GM12878 (cell line): Measurements from ENCODE around the gene FARS2. TPM values are rescaled to one million over a fixed set of nuclear protein-coding genes. Genes with fewer than 3 reads are reported as not detected.

Source experiments
- ATAC-seq: fragments of 200-7000 bp; cut with Tn5 transposase; 3 replicates; pipeline ENCODE4 v1.9.1; 2020; ENCODE audit warnings: mild to moderate bottlenecking, moderate library complexity
- BruUV-seq: library from RNA; stranded (reverse); fragments of 400-500 nt; replicated peaks from 2 replicates; lab custom pipeline; 2021; lab: Mats Ljungman, UMichigan
- CTCF ChIA-PET: fragments of 300-600 bp; sonication (Branson Sonifier 250); formaldehyde crosslinking; extraction: SDS; loops from one replicate; lab custom pipeline; 2021; ENCODE audit warnings: inconsistent platforms; lab: Yijun Ruan, JAX
- POLR2A ChIA-PET: fragments of 350-600 bp; formaldehyde crosslinking; extraction: SDS; loops from one replicate; lab custom pipeline; 2021; ENCODE audit warnings: inconsistent platforms; lab: Charles Lee
- RAD21 ChIA-PET: fragments of 300-600 bp; sonication (Branson Sonifier 250); formaldehyde crosslinking; loops from one replicate; lab custom pipeline; 2023; ENCODE audit warnings: antibody characterized with exemption; ENCODE audit not compliant: unreplicated experiment; lab: Charles Lee
- SMC1A ChIA-PET: fragments of 300-600 bp; sonication (Branson Sonifier 250); formaldehyde crosslinking; loops from one replicate; lab custom pipeline; 2023; ENCODE audit not compliant: unreplicated experiment, uncharacterized antibody; lab: Charles Lee
- DNase-seq: peaks from one replicate; pipeline ENCODE4 v3.0.0-alpha.2; 2011; ENCODE audit warnings: low read depth, low spot score
- FAIRE-seq: peaks from 3 replicates; lab custom pipeline; 2011; peaks lifted over from hg19 to GRCh38; lab: Jason Lieb, UNC
- H2AFZ ChIP-seq: 2 replicates; pipeline ENCODE4 v1.6.0; 2011; ENCODE audit warnings: low read depth, low read length, control low read depth; ENCODE audit not compliant: control insufficient read depth
- H3K27ac ChIP-seq: 2 replicates; pipeline ENCODE4 v1.5.1; 2011; ENCODE audit warnings: control low read depth; ENCODE audit not compliant: control insufficient read depth, insufficient read depth
- H3K27me3 ChIP-seq, 2 experiments: replicated peaks in 1 of 2; 2 replicates each; pipeline versions ENCODE4 v1.6.0 to v1.6.1; 2011; ENCODE audit warnings: low read length in 1 of 2; ENCODE audit not compliant: control insufficient read depth in 2 of 2, insufficient read depth in 2 of 2
- H3K36me3 ChIP-seq, 2 experiments: 2 replicates each; pipeline ENCODE4 v1.5.1; 2011; ENCODE audit warnings: low read length in 1 of 2; ENCODE audit not compliant: control insufficient read depth in 2 of 2, insufficient read depth in 2 of 2
- H3K4me1 ChIP-seq: 2 replicates; pipeline ENCODE4 v1.6.1; 2011; ENCODE audit warnings: mild to moderate bottlenecking, low read length, moderate library complexity, mixed read lengths; ENCODE audit not compliant: control insufficient read depth, insufficient read depth
- H3K4me2 ChIP-seq: 2 replicates; pipeline ENCODE4 v1.6.0; 2011; ENCODE audit warnings: control low read depth; ENCODE audit not compliant: control insufficient read depth, insufficient read depth
- H3K4me3 ChIP-seq: fragments of 200-600 bp; sonication (generic); 2 replicates; pipeline ENCODE4 v1.5.1; 2016
- H3K79me2 ChIP-seq: 2 replicates; pipeline ENCODE4 v1.6.0; 2011; ENCODE audit warnings: low read length; ENCODE audit not compliant: control insufficient read depth, insufficient read depth
- H3K9ac ChIP-seq: 2 replicates; pipeline ENCODE4 v1.8.0; 2011; ENCODE audit warnings: low read length, control low read depth, mixed read lengths; ENCODE audit not compliant: control insufficient read depth, insufficient read depth
- H3K9me3 ChIP-seq: replicated peaks from 3 replicates; pipeline ENCODE4 v1.5.1; 2011; ENCODE audit warnings: mild to moderate bottlenecking, low read length; ENCODE audit not compliant: control insufficient read depth, insufficient read depth
- H4K20me1 ChIP-seq: 2 replicates; pipeline ENCODE4 v1.6.0; 2011; ENCODE audit not compliant: control insufficient read depth, insufficient read depth
- CHD1 ChIP-seq: IDR thresholded peaks from 2 replicates; pipeline ENCODE4 v1.6.1; 2012; ENCODE audit warnings: low read depth, low read length, improper control_type of control experiment
- CHD4 ChIP-seq: fragments of 200-600 bp; sonication (generic); IDR thresholded peaks from 2 replicates; pipeline ENCODE4 v1.6.1; 2016; ENCODE audit warnings: mild to moderate bottlenecking
- EGR1 ChIP-seq, 2 experiments: IDR thresholded peaks; 1 replicate in 1 of 2; 2 replicates in 1 of 2; pipeline ENCODE4 v1.6.1; 2011 to 2012; ENCODE audit warnings: low read depth in 2 of 2, low read length in 2 of 2, borderline replicate concordance in 1 of 2, mild to moderate bottlenecking in 1 of 2, moderate library complexity in 1 of 2
- ESRRA ChIP-seq: IDR thresholded peaks from 2 replicates; pipeline ENCODE4 v1.6.1; 2012; ENCODE audit warnings: mild to moderate bottlenecking, low read length, improper control_type of control experiment
- FOXM1 ChIP-seq: IDR thresholded peaks from 2 replicates; pipeline ENCODE4 v1.6.1; 2012; ENCODE audit warnings: low read depth, mild to moderate bottlenecking, inconsistent platforms, low read length, moderate library complexity
- KAT2A ChIP-seq: conservative IDR thresholded peaks from 2 replicates; pipeline ENCODE4 v1.6.1; 2011; ENCODE audit warnings: low read depth, low read length; ENCODE audit not compliant: control insufficient read depth
- MTA2 ChIP-seq: fragments of 450-650 bp; IDR thresholded peaks from 2 replicates; pipeline ENCODE4 v1.6.1; 2016; ENCODE audit warnings: low read depth, mild to moderate bottlenecking, moderate library complexity
- MYB ChIP-seq: fragments of 150-350 bp; IDR thresholded peaks from 2 replicates; pipeline ENCODE4 v1.6.1; 2014; ENCODE audit warnings: mild to moderate bottlenecking, low read depth, low read length, borderline replicate concordance
- MYC ChIP-seq: IDR thresholded peaks from 2 replicates; pipeline ENCODE4 v1.6.1; 2011; ENCODE audit warnings: mild to moderate bottlenecking, low read length, moderate library complexity, inconsistent platforms; ENCODE audit not compliant: insufficient read depth, insufficient replicate concordance, insufficient read length, severe bottlenecking
- PML ChIP-seq: IDR thresholded peaks from 2 replicates; pipeline ENCODE4 v1.6.1; 2012; ENCODE audit warnings: low read length, inconsistent platforms
- POLR2AphosphoS5 ChIP-seq: IDR thresholded peaks from 2 replicates; pipeline ENCODE4 v1.6.1; 2011; ENCODE audit warnings: mild to moderate bottlenecking, low read length, inconsistent platforms
- POU2F2 ChIP-seq: IDR thresholded peaks from 3 replicates; pipeline ENCODE4 v1.6.1; 2011; ENCODE audit warnings: low read depth, mild to moderate bottlenecking, low read length, borderline replicate concordance
- RB1 ChIP-seq: fragments of 450-650 bp; formaldehyde crosslinking; IDR thresholded peaks from 2 replicates; pipeline ENCODE4 v1.6.1; 2017; ENCODE audit warnings: mild to moderate bottlenecking, borderline replicate concordance
- SMAD1 ChIP-seq: fragments of 450-650 bp; IDR thresholded peaks from 2 replicates; pipeline ENCODE4 v1.6.1; 2018; ENCODE audit warnings: mild to moderate bottlenecking, low read depth; ENCODE audit not compliant: partially characterized antibody
- SMARCA5 ChIP-seq: fragments of 450-650 bp; IDR thresholded peaks from 2 replicates; pipeline ENCODE4 v1.6.1; 2017; ENCODE audit warnings: mild to moderate bottlenecking
- STAT1 ChIP-seq: fragments of 450-650 bp; conservative IDR thresholded peaks from 2 replicates; pipeline ENCODE4 v1.6.1; 2014; ENCODE audit warnings: antibody characterized with exemption, mild to moderate bottlenecking
- TAF1 ChIP-seq: IDR thresholded peaks from 2 replicates; pipeline ENCODE4 v1.6.1; 2011; ENCODE audit warnings: mild to moderate bottlenecking, low read depth, low read length, borderline replicate concordance
- TARDBP ChIP-seq: IDR thresholded peaks from 2 replicates; pipeline ENCODE4 v1.6.1; 2016; ENCODE audit warnings: borderline replicate concordance
- YBX1 ChIP-seq: fragments of 450-650 bp; IDR thresholded peaks from 2 replicates; pipeline ENCODE4 v1.6.1; 2016; ENCODE audit warnings: antibody characterized with exemption
- ZBED1 ChIP-seq: IDR thresholded peaks from 2 replicates; pipeline ENCODE4 v1.6.1; 2016; ENCODE audit warnings: borderline replicate concordance
- ZNF217 ChIP-seq: fragments of 450-650 bp; IDR thresholded peaks from 2 replicates; pipeline ENCODE4 v1.6.1; 2017; ENCODE audit warnings: antibody characterized with exemption, mild to moderate bottlenecking
- WGBS: methylation state at CpG from one replicate; pipeline ENCODE4 v1.1.6; 2016; ENCODE audit warnings: low lambda C conversion rate; ENCODE audit not compliant: insufficient replicate concordance, insufficient coverage; ENCODE audit errors: missing lambda C conversion rate; 5-methylcytosine and 5-hydroxymethylcytosine counted together
- in situ Hi-C: fragments of 300-500 bp; cut with MboI; formaldehyde crosslinking; loops from 9 replicates; pipeline ENCODE4 v1.14.3; 2018; ENCODE audit warnings: mixed read lengths
- intact Hi-C: fragments of 100-400 bp; cut with micrococcal nuclease; formaldehyde crosslinking; loops from one replicate; pipeline ENCODE4 v1.14.2; 2022; ENCODE audit not compliant: unreplicated experiment
- polyA plus RNA-seq, 11 experiments: library from polyadenylated mRNA; depleted of rRNA in 4 of 11; unstranded in 6 of 11; stranded (reverse) in 5 of 11; fragments of >200 nt; fragmentation: Nextera tagmentation in 4 of 11; fragmentation: Illumina TruSeq in 1 of 11; extraction: Ambion mirVana in 4 of 11; extraction: Trizol in 1 of 11; gene quantifications; 1 replicate in 1 of 11; 2 replicates in 10 of 11; pipeline versions ENCODE4 v1.2.1 to v1.2.3, GENCODE V29; 2011 to 2016; ENCODE audit warnings: inconsistent platforms in 2 of 11, missing spikeins in 2 of 11, low read depth in 1 of 11
- total RNA-seq, 4 experiments: library from RNA; depleted of rRNA in 3 of 4; stranded (reverse); fragments of >200 nt in 3 of 4; fragmentation: Illumina TruSeq in 1 of 4; extraction: Trizol in 1 of 4; gene quantifications; 2 replicates each; pipeline versions ENCODE4 v1.2.1 to v1.2.3, GENCODE V29; 2013 to 2021
- TF ChIP-seq, protein P1 (sequence below): IDR thresholded peaks from 2 replicates; pipeline ENCODE4 v1.6.1; 2012; ENCODE audit warnings: low read depth, low read length, improper control_type of control experiment
- TF ChIP-seq, protein P2 (sequence below): IDR thresholded peaks from 2 replicates; pipeline ENCODE4 v1.6.1; 2011; ENCODE audit warnings: mild to moderate bottlenecking, low read depth, low read length, moderate library complexity; ENCODE audit not compliant: insufficient replicate concordance

Gene FARS2
- total and polyA plus RNA-seq, 10 of the 15 experiments (the other 5 are each of a cell fraction or from before 2014, with no cell fraction given), result 16.8 to 46.7 (median 25.6) TPM

DNA sequence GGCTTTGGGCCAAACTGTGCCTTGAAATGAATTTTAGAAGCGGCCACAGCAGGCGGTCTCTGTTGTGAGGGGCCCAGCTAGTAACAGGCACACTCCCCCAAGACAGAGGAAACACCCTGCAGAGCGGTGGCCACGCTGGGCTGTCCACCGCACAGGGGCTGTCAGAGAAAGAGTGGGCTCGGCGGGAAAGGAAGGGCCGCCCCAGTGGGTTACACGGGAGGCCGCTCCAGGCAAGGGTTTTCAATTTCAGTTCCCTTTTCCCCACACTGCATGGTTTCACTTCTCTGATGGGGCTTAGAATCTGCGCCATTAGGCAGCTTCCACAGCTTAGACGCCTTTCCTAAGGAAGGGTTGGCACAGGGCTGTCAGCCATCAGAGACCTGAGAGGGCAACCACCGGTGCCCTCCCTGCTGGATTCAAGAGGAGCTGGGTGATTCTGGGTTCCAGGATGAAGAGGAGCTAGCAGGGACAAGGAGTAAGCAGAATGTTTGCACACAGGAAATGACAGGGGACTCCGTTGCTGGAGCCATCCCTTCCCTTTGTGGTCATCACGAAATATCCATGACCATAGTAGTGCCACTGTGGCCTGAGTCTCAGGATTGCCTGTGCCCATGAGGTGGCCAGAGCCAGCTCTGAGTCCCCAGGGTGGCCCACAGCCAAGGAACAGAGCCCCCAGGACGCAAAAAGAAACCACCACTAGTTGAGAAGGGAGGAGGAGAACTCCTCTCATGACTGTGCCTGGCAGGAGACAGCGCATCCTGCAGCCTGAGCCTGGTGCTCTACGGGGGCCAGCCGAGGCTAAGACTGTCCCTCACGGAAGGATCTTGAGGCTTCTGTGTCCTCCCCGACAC, 462.8 kb downstream of the FARS2 start:
- ChIA-PET RAD21 (interaction anchor here (0.9 to 1.8 kb wide), 5 partner anchors 53 to 253 kb away, joined by 3 to 6 read pairs (median 5); no protein-coding TSS in a partner anchor), SMC1A (interaction anchor here (1.0 to 2.4 kb wide), 5 partner anchors 12 to 238 kb away, joined by 3 to 7 read pairs (median 4); no protein-coding TSS in a partner anchor), POLR2A (no interaction called here), CTCF (interaction anchor here (0.6 to 2.2 kb wide), 6 partner anchors 156 to 580 kb away, joined by 3 to 7 read pairs (median 3); no protein-coding TSS in a partner anchor)
- peak; percentile 91 for FAIRE-seq
- Histone ChIP-seq H2AFZ (peak overlapping the region; percentile 66), H3K4me3 (peak overlapping the region; percentile 71), H3K4me1 (peaks cover 18% of the 10 kb centered on the region), H3K9me3 (no peaks in the 10 kb centered on the region), H3K36me3 (no peaks in the 10 kb centered on the region), H3K27ac (peak overlapping the region; percentile 84), H3K27me3 (no peaks in the 10 kb centered on the region), H3K79me2 (no peaks in the 10 kb centered on the region), H4K20me1 (no peaks in the 10 kb centered on the region), H3K9ac (peak overlapping the region; percentile 83), H3K4me2 (peak overlapping the region; percentile 82)
- in situ Hi-C loops (no loop called here), intact Hi-C loops (loop anchor here (1.0 kb wide), 2 partner anchors 34 to 158 kb away; no protein-coding TSS in a partner anchor)
- 2% methylated on average over 21 of the region's 21 CpGs for WGBS
- BruUV-seq, result no TSS peak
- ATAC-seq, result peak; percentile 98
- DNase-seq, result peak; percentile 60
- TF ChIP-seq YBX1 (no peak), CHD4 (no peak), KAT2A (no peak), ZNF217 (peak; percentile 69), FOXM1 (peak; percentile 61; the same call in 1 of the 2 replicates), MYB (no peak), MTA2 (peak; percentile 89), PML (peak; percentile 51; the same call in 1 of the 2 replicates), ESRRA (no peak), EGR1 (IDR thresholded peaks at IDR 0.05; ENCODE audit: borderline replicate concordance in 1 of 2, low read depth in 2 of 2, low read length in 2 of 2) (peak in 1 of 2 experiments; percentile 59; a peak in 1 of 3 replicates), TARDBP (peak; percentile 51; the same call in 1 of the 2 replicates), SMARCA5 (0 out of 2 replicates have a peak, but pooled peaks have one; percentile 39), ZBED1 (peak; percentile 66; the same call in 1 of the 2 replicates), TAF1 (peak; percentile 81), POLR2AphosphoS5 (peak; percentile 80), MYC (no peak), RB1 (peak; percentile 35; the same call in 1 of the 2 replicates), POU2F2 (peak; percentile 69; the same call in 1 of the 3 replicates), STAT1 (no peak), CHD1 (no peak), SMAD1 (no peak)
- TF ChIP-seq, protein P1, sequence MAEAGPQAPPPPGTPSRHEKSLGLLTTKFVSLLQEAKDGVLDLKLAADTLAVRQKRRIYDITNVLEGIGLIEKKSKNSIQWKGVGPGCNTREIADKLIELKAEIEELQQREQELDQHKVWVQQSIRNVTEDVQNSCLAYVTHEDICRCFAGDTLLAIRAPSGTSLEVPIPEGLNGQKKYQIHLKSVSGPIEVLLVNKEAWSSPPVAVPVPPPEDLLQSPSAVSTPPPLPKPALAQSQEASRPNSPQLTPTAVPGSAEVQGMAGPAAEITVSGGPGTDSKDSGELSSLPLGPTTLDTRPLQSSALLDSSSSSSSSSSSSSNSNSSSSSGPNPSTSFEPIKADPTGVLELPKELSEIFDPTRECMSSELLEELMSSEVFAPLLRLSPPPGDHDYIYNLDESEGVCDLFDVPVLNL, result peak; percentile 46; the same call in 1 of the 2 replicates
- TF ChIP-seq, protein P2, sequence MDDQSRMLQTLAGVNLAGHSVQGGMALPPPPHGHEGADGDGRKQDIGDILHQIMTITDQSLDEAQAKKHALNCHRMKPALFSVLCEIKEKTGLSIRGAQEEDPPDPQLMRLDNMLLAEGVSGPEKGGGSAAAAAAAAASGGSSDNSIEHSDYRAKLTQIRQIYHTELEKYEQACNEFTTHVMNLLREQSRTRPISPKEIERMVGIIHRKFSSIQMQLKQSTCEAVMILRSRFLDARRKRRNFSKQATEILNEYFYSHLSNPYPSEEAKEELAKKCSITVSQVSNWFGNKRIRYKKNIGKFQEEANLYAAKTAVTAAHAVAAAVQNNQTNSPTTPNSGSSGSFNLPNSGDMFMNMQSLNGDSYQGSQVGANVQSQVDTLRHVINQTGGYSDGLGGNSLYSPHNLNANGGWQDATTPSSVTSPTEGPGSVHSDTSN, result no peak
